Right lobe of liver (tissue), 4 donors: ENCODE results near the gene ADAMTS2.

Source experiments
- POLR2A ChIP-seq: fragments of 450-650 bp; IDR thresholded peaks from one replicate; pipeline ENCODE4 v1.6.1; 2017; ENCODE audit warnings: antibody characterized with exemption, mild to moderate bottlenecking
- TF ChIP-seq, protein P1 (sequence below), 4 donors: fragments of 200-600 bp in 3 of 4; fragments of 450-650 bp in 1 of 4; IDR thresholded peaks; one replicate each; pipeline versions ENCODE4 v1.5.1 to v1.8.0; 2016 to 2022; ENCODE audit warnings: antibody characterized with exemption in 4 of 4, mild to moderate bottlenecking in 2 of 4
- donor health status: DM: no; HTN: no; CAD: no.
- donor health status: DM: no; HTN: no; CAD: no.
- donor health status: DM: no; HTN: yes; CAD: no.

DNA sequence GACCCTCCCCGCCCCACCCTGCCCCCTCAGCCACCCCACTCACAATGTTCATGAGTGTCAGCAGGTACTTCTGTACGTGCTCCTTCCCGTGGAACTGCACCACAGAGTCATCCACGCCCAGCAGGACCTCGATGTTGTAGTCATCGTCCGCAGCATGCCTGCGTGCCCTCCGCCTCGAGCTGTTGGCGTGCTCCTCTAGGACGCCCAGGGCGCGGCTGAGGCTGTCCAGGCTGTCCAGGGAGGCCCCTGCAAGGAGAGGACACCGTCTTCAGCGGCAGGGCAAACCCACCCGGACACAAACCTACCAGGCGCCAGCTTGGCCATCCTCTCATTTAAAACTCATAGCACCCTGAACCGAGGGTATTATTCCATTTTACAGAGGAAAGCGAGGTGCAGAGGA lies 137.8 kb downstream of the ADAMTS2 start:
- TF ChIP-seq, protein P1, sequence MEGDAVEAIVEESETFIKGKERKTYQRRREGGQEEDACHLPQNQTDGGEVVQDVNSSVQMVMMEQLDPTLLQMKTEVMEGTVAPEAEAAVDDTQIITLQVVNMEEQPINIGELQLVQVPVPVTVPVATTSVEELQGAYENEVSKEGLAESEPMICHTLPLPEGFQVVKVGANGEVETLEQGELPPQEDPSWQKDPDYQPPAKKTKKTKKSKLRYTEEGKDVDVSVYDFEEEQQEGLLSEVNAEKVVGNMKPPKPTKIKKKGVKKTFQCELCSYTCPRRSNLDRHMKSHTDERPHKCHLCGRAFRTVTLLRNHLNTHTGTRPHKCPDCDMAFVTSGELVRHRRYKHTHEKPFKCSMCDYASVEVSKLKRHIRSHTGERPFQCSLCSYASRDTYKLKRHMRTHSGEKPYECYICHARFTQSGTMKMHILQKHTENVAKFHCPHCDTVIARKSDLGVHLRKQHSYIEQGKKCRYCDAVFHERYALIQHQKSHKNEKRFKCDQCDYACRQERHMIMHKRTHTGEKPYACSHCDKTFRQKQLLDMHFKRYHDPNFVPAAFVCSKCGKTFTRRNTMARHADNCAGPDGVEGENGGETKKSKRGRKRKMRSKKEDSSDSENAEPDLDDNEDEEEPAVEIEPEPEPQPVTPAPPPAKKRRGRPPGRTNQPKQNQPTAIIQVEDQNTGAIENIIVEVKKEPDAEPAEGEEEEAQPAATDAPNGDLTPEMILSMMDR (IDR thresholded peaks at IDR 0.05) = no peak
- TF ChIP-seq POLR2A = no peak
